H9 (cell line): Measurements from ENCODE around the gene ATP13A3. TPM values are rescaled to one million over a fixed set of nuclear protein-coding genes. Genes with fewer than 3 reads are reported as not detected.
A peak's percentile ranks its signal among the peaks of the same experiment; 100 is the strongest.

Source experiments
- DNase-seq: peaks from one replicate; pipeline ENCODE4 v3.0.0-alpha.2; 2017
- H2AFZ ChIP-seq: one replicate; pipeline ENCODE4 v1.6.1; 2013; ENCODE audit warnings: mild to moderate bottlenecking, low read length, control low read depth, moderate library complexity
- H2AK5ac ChIP-seq: 2 replicates; pipeline ENCODE4 v1.6.1; 2013; ENCODE audit warnings: low read length, control low read depth, mixed read lengths; ENCODE audit not compliant: insufficient read length
- H2BK120ac ChIP-seq: one replicate; pipeline ENCODE4 v1.6.1; 2013; ENCODE audit warnings: low read depth, mild to moderate bottlenecking, low read length, control low read depth, inconsistent platforms; ENCODE audit not compliant: poor library complexity, severe bottlenecking
- H2BK12ac ChIP-seq: 2 replicates; pipeline ENCODE4 v1.6.1; 2013; ENCODE audit warnings: low read length, control low read depth, mixed read lengths, low read depth; ENCODE audit not compliant: insufficient read length
- H2BK15ac ChIP-seq: 2 replicates; pipeline ENCODE4 v1.6.1; 2013; ENCODE audit warnings: low read depth, low read length, control low read depth
- H2BK20ac ChIP-seq: one replicate; pipeline ENCODE4 v1.6.1; 2013; ENCODE audit warnings: low read depth, mild to moderate bottlenecking, low read length, control low read depth, inconsistent platforms; ENCODE audit not compliant: poor library complexity, severe bottlenecking
- H2BK5ac ChIP-seq: 2 replicates; pipeline ENCODE4 v1.6.1; 2013; ENCODE audit warnings: low read length, control low read depth, mixed read lengths; ENCODE audit not compliant: insufficient read length
- H3K14ac ChIP-seq: 2 replicates; pipeline ENCODE4 v1.6.1; 2013; ENCODE audit warnings: low read length, control low read depth; ENCODE audit not compliant: insufficient read depth
- H3K18ac ChIP-seq: 2 replicates; pipeline ENCODE4 v1.6.1; 2013; ENCODE audit warnings: low read depth, mild to moderate bottlenecking, mixed read lengths, low read length, control low read depth; ENCODE audit not compliant: insufficient read length
- H3K23ac ChIP-seq: 2 replicates; pipeline ENCODE4 v1.6.1; 2013; ENCODE audit warnings: low read length, control low read depth, mixed read lengths, low read depth; ENCODE audit not compliant: insufficient read length
- H3K23me2 ChIP-seq: 2 replicates; pipeline ENCODE4 v1.6.1; 2013; ENCODE audit warnings: low read depth, mild to moderate bottlenecking, mixed read lengths, low read length, control low read depth; ENCODE audit not compliant: insufficient read length, poor library complexity, severe bottlenecking
- H3K27ac ChIP-seq: 2 replicates; pipeline ENCODE4 v1.5.1; 2013; ENCODE audit warnings: low read length, control low read depth, mixed read lengths, low read depth; ENCODE audit not compliant: insufficient read length
- H3K27me3 ChIP-seq: 2 replicates; pipeline ENCODE4 v1.6.1; 2013; ENCODE audit warnings: low read length, control low read depth, inconsistent platforms; ENCODE audit not compliant: insufficient read depth
- H3K4ac ChIP-seq: 2 replicates; pipeline ENCODE4 v1.6.1; 2013; ENCODE audit warnings: low read depth, mild to moderate bottlenecking, control low read depth, inconsistent platforms, low read length, moderate library complexity
- H3K4me1 ChIP-seq: 2 replicates; pipeline ENCODE4 v1.6.1; 2013; ENCODE audit warnings: low read length, control low read depth, inconsistent platforms; ENCODE audit not compliant: insufficient read depth
- H3K4me2 ChIP-seq: 2 replicates; pipeline ENCODE4 v1.6.1; 2013; ENCODE audit warnings: low read length, control low read depth, mixed read lengths; ENCODE audit not compliant: insufficient read length, insufficient read depth
- H3K56ac ChIP-seq: 2 replicates; pipeline ENCODE4 v1.6.1; 2013; ENCODE audit warnings: low read depth, mild to moderate bottlenecking, mixed read lengths, low read length, control low read depth; ENCODE audit not compliant: insufficient read length
- H3K79me1 ChIP-seq: 2 replicates; pipeline ENCODE4 v1.6.1; 2013; ENCODE audit warnings: low read depth, mild to moderate bottlenecking, moderate library complexity, low read length, control low read depth, inconsistent platforms; ENCODE audit not compliant: insufficient read depth, poor library complexity, severe bottlenecking
- H3K79me2 ChIP-seq: 2 replicates; pipeline ENCODE4 v1.6.1; 2013; ENCODE audit warnings: low read length, control low read depth, inconsistent platforms; ENCODE audit not compliant: insufficient read depth
- H3K9ac ChIP-seq: 2 replicates; pipeline ENCODE4 v1.6.1; 2013; ENCODE audit warnings: low read length, control low read depth, mixed read lengths; ENCODE audit not compliant: insufficient read length; ENCODE audit errors: extremely low read depth
- H3K9me3 ChIP-seq: one replicate; pipeline ENCODE4 v1.6.1; 2013; ENCODE audit warnings: low read depth, low read length, inconsistent platforms; ENCODE audit not compliant: control insufficient read depth
- H3T11ph ChIP-seq: one replicate; pipeline ENCODE4 v1.6.1; 2013; ENCODE audit warnings: mild to moderate bottlenecking, low read length, control low read depth, inconsistent platforms
- H4K20me1 ChIP-seq: one replicate; pipeline ENCODE4 v1.6.1; 2013; ENCODE audit not compliant: control insufficient read depth, insufficient read length, insufficient read depth
- H4K5ac ChIP-seq: 2 replicates; pipeline ENCODE4 v1.6.1; 2013; ENCODE audit warnings: low read depth, mild to moderate bottlenecking, mixed read lengths, low read length, control low read depth; ENCODE audit not compliant: insufficient read length
- H4K8ac ChIP-seq: replicated peaks from 2 replicates; pipeline ENCODE4 v1.6.1; 2013; ENCODE audit warnings: low read length, control low read depth, mixed read lengths, low read depth; ENCODE audit not compliant: insufficient read length
- H4K91ac ChIP-seq: 2 replicates; pipeline ENCODE4 v1.6.1; 2013; ENCODE audit warnings: low read depth, mild to moderate bottlenecking, moderate library complexity, mixed read lengths, low read length, control low read depth; ENCODE audit not compliant: insufficient read length
- H3K27ac Mint-ChIP-seq, 3 experiments: 2 replicates in 2 of 3; 3 replicates in 1 of 3; pipeline ENCODE4 v1.8.0; 2020 to 2021; ENCODE audit warnings: mixed read lengths in 3 of 3, mild to moderate bottlenecking in 1 of 3, moderate library complexity in 1 of 3
- H3K27me3 Mint-ChIP-seq: 2 replicates; pipeline ENCODE4 v1.8.0; 2021; ENCODE audit warnings: low read depth, mild to moderate bottlenecking, moderate library complexity, mixed read lengths
- H3K36me3 Mint-ChIP-seq, 3 experiments: 2 replicates in 2 of 3; 3 replicates in 1 of 3; pipeline ENCODE4 v1.8.0; 2020 to 2021; ENCODE audit warnings: low read depth in 3 of 3, mixed read lengths in 3 of 3; ENCODE audit not compliant: insufficient read depth in 1 of 3
- H3K4me1 Mint-ChIP-seq, 2 experiments: 2 replicates each; pipeline ENCODE4 v1.8.0; 2020; ENCODE audit warnings: mixed read lengths in 2 of 2
- H3K4me3 Mint-ChIP-seq, 2 experiments: 2 replicates in 1 of 2; 3 replicates in 1 of 2; pipeline ENCODE4 v1.8.0; 2020 to 2021; ENCODE audit warnings: mild to moderate bottlenecking in 2 of 2, mixed read lengths in 2 of 2, moderate library complexity in 1 of 2
- H3K9me3 Mint-ChIP-seq, 2 experiments: 2 replicates in 1 of 2; 3 replicates in 1 of 2; pipeline ENCODE4 v1.8.0; 2020; ENCODE audit warnings: mild to moderate bottlenecking in 2 of 2, mixed read lengths in 2 of 2, moderate library complexity in 1 of 2
- CTCF ChIP-seq: fragments of 200-600 bp; sonication (generic); conservative IDR thresholded peaks from 3 replicates; pipeline ENCODE4 v1.8.0; 2021; ENCODE audit warnings: antibody characterized with exemption, mild to moderate bottlenecking
- WGBS: extraction: QIAGEN DNeasy Blood & Tissue Kit; methylation state at CpG from one replicate; pipeline ENCODE4 v1.1.7; 2013; ENCODE audit warnings: missing lambda C conversion rate, low lambda C conversion rate, mixed read lengths; ENCODE audit not compliant: insufficient read length; ENCODE audit errors: extremely low coverage; 5-methylcytosine and 5-hydroxymethylcytosine counted together
- total RNA-seq: library from RNA; stranded (reverse); gene quantifications from 2 replicates; pipeline ENCODE4 v1.2.1, GENCODE V29; 2021

Gene ATP13A3
- total RNA-seq, 1 experiment from 2014 or later = 78.5 TPM

DNA sequence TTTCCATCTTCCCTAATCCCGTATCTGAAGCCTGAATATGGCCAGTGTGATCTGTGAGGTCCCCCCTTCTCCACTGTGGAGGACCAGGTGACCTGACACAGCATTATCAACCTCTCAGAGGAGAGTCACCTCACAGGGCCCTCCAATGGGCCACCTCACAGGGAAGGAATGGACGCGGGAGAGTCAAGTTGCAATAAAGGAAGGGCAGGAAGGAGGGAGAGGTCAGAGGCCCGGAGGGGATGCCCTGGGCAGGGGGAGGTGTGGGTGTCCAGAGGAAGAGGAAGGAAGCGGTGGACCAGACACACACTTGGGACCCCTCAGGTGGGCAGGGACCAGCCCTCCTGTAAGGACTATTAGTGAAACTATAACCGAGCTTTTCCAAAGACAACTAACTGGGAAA lies 102.6 kb downstream of the ATP13A3 start:
- Histone ChIP-seq H4K20me1 (no peaks in the 10 kb centered on the region), H3K56ac (no peak overlapping the region), H2BK120ac (no peak overlapping the region), H2BK12ac (no peak overlapping the region), H2BK5ac (no peak overlapping the region), H3K27me3 (no peaks in the 10 kb centered on the region), H2AK5ac (no peak overlapping the region), H3K23me2 (no peaks in the 10 kb centered on the region), H3K18ac (no peak overlapping the region), H3T11ph (no peak overlapping the region), H3K9me3 (no peaks in the 10 kb centered on the region), H2BK15ac (no peak overlapping the region), H3K79me2 (no peaks in the 10 kb centered on the region), H3K4me1 (no peaks in the 10 kb centered on the region; the same call in 1 of the 2 replicates), H3K14ac (no peak overlapping the region), H2AFZ (no peak overlapping the region), H3K9ac (no peak overlapping the region), H4K5ac (no peak overlapping the region), H3K79me1 (no peaks in the 10 kb centered on the region), H4K8ac (no peak overlapping the region), H3K23ac (no peak overlapping the region), H3K27ac (no peak overlapping the region), H2BK20ac (no peak overlapping the region), H3K4ac (no peak overlapping the region), H4K91ac (no peak overlapping the region), H3K4me2 (no peak overlapping the region)
- peak; percentile 22 for DNase-seq
- H3K27me3 Mint-ChIP-seq = peaks cover 6% of the 10 kb centered on the region
- peaks cover 39 to 56% of the 10 kb centered on the region in 2 experiments for H3K4me1 Mint-ChIP-seq
- no peak for TF ChIP-seq CTCF
- H3K4me3 Mint-ChIP-seq = no peak overlapping the region
- H3K9me3 Mint-ChIP-seq = no peaks in the 10 kb centered on the region
- H3K36me3 Mint-ChIP-seq = no peaks in the 10 kb centered on the region
- WGBS = no CpG with 5 or more reads among the region's 6 CpGs
- H3K27ac Mint-ChIP-seq = no peak overlapping the region
